Putamen (tissue), 1 donor: ENCODE results near the gene PRSS12.
"Not testable (repeated sequence)": the region's sequence is repeated elsewhere in the genome, so short reads cannot be mapped to it uniquely, and the experiment has no call there.

Source experiments
- DNase-seq: peaks from one replicate; pipeline ENCODE4 v3.0.0-alpha.2; 2016; ENCODE audit warnings: low spot score

PRSS12 gene

DNA sequence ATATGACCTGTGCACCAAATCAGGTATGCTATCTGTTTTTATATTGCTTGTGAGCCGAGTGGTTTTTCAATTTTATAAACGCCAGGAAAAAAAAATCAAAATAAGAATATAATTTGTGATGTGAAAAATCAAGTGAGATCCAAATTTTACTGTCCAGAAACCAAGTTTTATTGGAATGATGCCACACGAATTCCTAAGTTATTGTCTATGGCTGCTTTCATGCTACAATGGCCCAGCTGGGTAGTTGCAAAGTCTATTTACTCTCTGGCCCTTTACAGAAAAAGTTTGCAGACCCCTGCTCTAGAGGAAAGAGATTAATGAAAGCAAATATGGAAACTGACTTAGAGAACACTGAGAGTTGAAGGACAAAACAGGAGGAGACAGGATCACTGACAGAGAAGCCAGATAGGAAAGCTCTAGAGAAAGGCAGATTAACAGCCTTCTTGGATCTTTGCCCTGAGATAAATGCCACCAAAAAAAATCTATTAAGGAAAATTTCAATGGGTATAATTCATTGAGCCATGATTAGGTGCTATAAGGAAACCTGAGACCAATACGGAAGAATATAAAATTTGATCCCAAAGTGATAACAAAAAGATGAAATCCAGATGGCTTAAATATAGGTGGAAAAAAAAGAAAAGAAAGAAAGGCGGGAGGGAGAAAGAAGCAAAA is 29.8 kb downstream of the PRSS12 start:
- DNase-seq = no peak

GRCh38 chr4:118318931-118319330 is 33.9 kb downstream of the PRSS12 start:
- no peak for DNase-seq

DNA sequence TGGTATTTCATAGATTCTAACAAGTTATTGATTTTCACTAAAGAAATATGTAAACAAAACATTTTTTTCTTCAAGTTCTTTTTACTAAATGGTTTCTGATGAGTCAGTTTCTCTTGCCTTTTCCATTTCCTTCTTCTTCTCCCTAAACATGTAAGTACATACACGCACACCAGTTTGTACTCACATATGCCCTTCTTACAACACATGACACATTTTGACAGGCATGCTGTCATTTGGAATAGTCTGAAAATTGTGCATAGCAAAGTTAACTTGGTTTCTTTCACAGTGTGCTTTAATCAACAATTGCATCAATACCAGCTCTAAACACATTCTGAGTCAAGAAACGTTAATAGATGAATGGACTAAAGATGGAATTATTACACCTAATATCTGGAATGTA is 35.1 kb downstream of the PRSS12 start:
- DNase-seq = no peak

GRCh38 chr4:118314221-118314620 is 38.6 kb downstream of the PRSS12 start:
- DNase-seq = no peak

DNA sequence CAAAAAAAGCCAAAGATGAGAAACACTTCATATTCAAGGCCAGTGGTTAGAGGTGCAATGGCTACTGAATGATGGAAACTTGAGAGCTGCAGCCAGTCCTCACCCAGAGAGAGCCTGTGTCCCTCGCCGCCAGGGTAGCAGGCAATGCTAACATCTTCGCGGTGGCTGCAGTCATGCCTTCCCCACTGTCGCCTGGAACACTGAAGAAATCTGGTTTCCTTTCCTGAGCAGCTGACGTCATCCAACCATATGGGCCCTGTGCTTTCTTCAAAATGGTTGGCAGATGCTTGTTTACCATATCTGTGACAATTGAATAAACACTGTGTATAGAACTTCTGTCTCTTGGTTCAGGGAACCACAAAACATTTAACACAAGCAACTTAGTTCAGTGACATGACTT is 39.7 kb downstream of the PRSS12 start:
- no peak for DNase-seq

GRCh38 chr4:118308306-118309030 is 44.3 kb downstream of the PRSS12 start:
- no peak for DNase-seq

- DNase-seq = no peak
Measured at GRCh38 chr4:118307643-118308042, 45.2 kb downstream of the PRSS12 start.

DNA sequence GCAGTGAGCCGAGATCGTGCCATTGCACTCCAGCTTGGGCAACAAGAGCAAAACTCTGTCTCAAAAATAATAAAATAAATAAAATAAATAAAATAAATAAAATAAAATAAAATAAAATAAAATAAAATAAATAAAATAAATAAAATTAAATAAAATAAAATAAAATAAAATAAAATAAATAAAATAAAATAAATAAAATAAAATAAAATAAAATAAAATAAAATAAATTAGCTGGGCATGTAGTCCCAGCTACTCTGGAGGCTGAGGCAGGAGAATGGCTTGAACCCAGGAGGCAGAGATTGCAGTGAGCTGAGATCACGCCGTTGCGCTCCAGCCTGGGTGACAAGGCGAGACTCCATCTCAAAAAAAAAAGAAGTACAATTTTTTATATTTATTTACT is 53.2 kb downstream of the PRSS12 start:
- DNase-seq = not testable (repeated sequence)

DNA sequence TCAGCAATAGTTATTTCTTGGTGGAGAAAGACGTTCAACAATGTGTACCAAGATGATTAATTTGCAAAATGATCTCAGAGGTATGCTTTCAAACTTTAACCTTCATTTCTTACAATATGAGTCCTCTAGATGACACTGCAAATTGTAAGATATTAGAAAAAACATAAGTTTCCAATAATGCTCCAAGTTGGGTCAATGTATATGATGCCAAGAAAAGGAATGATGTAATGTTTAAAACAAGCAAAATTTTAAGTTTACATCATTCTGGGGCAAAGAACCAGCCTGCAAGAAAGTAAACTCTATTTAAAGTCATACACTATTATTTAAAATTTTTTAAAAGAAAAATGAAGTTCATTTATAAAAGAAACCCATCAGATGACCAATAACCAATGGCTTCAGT is 56.1 kb downstream of the PRSS12 start:
- DNase-seq = no peak

- DNase-seq = no peak
Measured at GRCh38 chr4:118290951-118291350, 61.9 kb downstream of the PRSS12 start.

GRCh38 chr4:118289794-118290193 is 63.0 kb downstream of the PRSS12 start:
- DNase-seq = no peak

DNA sequence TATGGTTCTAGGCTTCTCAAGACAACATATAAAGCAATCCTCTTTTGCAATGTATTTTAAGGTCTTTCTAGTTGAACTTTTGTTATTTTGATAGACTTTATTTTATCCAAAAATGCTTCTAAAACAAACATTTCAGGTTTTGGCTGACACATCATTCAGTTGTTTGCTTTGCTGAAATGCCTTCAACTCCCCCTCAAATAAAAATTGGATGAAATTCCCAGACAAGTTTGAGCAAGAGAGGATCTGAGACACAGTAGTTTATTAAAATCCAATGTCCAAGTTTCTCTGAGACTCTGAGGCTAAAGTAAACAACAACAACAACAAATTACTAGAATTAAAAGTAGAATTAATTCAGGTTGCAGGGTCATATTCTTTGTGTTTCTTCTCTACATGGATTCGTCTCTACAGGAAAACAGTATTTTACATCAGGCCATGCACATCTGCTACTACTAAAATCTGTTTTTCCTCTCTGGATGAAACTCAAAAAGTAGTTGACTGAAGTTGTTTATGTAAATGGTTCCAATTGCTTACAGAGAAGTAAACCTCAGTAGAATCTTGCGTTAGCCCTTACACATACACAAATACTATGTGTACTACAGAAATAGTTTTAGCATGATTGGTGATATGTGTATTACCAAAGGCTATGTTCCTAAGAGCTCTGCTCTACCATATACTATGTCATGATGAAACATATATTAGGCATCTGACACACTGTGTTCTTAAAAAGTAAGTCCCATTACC is 64.9 kb downstream of the PRSS12 start:
- no peak for DNase-seq

DNA sequence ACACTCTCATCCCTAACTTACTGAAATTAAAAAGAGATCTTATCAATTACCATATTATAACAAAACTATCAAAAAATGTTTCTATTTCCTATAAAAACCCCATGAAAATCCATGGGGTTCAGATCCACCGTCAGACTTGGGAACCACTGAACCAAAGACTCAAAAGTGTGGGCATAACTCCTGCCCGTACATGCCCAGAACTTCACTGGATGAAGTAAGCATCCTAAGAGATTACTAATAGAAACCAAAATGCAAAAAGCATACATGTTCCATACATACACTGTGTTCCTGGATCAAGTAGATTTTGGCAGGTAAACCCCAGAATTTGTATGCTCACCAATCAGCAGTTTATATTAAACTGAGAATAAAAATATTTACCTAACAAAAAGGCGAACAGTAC is 66.1 kb downstream of the PRSS12 start:
- no peak for DNase-seq

DNA sequence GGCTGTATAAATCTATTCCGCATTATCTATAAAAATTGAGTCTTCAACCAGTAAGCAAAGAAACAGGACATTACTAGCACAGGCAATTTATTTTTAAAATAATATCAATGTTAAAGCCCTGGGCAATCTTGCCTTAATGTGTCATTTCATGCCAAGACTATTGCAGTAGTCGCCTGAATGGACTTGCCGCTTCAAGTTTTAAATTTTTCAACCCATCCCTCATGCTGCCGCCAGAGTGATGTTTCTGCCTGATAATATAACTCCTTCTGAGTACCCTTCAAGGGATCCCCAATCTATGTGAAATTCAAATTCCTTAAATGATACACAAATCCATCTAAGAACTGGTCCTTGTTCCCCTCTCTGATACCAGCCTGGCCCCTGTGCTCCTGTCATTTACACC is 66.9 kb downstream of the PRSS12 start:
- DNase-seq = no peak

DNA sequence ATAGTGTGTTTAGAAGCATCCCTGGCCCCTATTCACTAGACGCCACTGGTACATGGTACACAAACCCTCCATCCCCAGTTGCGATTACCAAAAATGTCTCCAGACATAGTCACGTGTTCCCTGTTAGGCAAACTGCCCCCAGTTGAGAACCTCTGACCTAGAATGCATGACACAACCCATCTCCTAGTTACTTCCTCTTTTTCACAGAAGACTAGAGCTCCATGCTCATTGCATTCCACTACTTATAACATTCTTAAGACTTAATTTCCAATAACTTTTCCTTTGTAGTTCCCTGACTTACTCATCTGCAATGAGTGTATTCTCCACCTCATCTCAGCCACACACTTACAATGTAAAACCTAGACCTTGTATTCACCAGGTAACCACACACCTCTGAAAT is 68.6 kb downstream of the PRSS12 start:
- no peak for DNase-seq

GRCh38 chr4:118282692-118283091 is 70.1 kb downstream of the PRSS12 start:
- no peak for DNase-seq

DNA sequence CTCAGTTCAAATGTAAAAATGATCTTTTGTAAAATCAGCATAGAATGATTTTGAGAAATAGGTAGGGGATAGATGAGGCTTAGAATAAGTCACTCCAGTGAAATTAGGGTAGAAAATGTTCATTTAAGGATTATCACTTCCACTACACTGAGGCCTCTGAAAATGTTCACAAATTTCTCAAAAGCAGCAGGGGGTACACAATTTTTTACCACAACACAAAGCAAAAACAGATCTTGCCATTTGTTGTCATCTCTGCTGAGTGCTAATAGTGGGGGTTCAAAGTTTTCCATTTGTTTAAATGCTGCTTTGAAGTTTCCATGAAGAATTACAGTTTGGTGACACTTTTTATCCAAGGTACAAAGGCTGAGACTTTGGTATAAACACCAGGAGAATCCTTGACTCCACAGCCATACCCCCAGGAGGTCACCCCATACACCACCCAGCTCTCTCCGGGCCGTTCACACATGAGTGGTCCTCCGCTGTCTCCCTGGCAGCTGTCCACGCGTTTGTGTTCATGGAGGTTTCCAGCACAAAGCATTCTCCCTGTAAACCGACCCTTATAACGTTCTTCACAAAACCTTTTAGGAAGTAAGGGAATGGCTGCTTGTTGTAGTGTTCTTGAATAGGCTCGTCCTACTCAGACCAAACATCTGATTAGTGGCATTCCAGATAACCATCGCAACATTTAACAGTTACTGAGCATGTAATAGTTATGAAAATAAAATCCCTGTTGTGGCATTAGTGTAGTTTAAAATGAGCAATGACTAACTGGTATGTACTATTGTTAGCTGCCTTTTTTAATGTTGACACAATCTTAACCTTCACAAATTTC is 71.0 kb downstream of the PRSS12 start:
- DNase-seq = no peak

DNA sequence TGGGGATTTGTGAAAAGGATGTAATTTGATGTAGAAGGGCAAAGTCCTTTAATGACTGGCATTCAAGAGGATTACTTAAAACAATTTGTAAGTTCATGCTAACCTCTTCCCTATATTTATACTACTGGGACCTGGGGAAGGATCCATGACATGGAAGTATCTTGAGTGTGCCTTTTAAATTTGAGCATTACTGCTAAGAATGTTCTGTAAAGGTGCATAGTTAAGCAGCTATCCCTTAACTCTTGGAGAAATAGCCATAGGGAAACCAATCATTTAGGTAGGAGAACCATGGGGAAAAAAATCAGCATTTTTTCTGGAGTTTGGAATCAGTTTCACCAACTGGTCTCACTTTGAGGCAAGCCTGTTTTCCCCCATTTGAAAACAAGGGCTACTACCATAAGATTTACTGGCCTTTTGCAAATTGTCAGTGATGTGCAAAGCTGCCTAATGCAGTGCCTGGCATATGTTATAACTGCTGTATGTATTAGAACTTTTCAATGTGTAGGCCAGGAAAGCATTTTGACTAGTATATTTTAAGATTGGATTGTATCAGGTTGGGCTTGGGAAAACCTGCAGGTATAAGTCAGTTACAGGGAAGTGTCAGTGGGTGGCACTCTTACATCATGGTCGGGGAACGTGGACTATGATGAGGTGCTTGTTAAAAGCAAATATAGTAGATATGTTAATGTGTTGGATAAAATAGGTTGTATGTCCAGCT is 72.1 kb downstream of the PRSS12 start:
- DNase-seq = peak; percentile 60

GRCh38 chr4:118279920-118280432 is 72.8 kb downstream of the PRSS12 start:
- DNase-seq = no peak

DNA sequence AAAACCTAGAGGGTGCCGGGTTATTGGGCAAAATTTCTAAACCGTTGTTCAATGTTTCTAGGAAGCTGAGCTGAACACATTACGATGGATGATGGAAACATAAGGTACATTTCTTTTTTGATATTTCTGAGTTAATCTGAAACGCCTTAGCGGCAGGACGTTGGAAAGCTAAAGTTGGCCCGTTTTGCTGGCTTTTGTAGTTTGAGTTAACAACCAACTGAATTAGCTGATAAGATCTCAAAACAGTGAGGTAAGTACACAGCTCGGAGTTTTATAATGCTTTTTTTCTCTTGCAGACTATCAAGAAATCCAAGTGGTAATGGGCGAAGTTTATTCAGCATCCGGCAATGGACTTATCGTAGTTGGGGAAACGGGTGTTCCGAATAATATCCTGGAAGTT is 73.5 kb downstream of the PRSS12 start:
- DNase-seq = no peak
